DMS79 (cell line): ENCODE results near the gene TOGARAM1.

Experiments
- DNase-seq: peaks from one replicate; lab custom pipeline; 2025; lab: John Stamatoyannopoulos, UW

TOGARAM1 gene

GRCh38 chr14:45094275-45094674 is 132.3 kb downstream of the TOGARAM1 start:
- no peak for DNase-seq

DNA sequence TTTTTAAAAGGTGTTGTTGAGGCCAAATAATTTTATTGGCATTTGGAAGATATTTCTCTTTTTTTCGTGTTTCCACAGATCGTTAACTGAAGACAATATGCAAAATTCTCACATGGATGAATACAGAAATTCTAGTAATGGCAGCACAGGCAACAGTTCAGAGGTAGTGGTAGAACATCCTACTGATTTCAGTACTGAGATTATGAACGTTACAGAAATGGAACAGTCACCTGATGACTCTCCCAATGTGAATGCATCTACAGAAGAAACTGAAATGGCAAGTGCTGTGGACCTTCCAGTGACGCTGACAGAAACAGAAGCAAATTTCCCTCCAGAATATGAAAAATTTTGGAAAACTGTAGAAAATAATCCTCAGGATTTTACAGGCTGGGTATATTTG is 133.2 kb downstream of the TOGARAM1 start:
- DNase-seq: no peak

- no peak for DNase-seq
These were observed 134.2 kb downstream of the TOGARAM1 start for GRCh38 chr14:45096218-45096617.

DNA sequence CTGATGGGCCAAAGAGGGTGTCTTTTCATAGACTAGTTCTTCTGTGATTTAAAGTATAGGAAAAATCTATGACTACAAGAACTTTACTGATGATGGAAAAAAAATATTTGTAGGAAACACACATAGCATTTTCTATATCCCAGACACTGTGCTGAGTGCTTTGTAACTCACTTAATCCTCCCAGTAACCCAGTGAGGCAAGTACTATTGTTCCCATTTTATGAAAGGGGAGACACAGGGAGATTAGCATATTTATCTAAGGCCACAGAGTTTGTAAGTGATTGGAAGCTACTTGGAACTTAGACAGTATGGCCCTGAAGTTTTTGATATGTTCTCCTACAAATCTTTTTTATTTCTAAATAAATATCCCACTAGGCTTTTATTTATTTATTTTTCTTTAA is 141.8 kb downstream of the TOGARAM1 start:
- DNase-seq: no peak

GRCh38 chr14:45104561-45104960 is 142.6 kb downstream of the TOGARAM1 start:
- DNase-seq: no peak

GRCh38 chr14:45112896-45113781 is 151.1 kb downstream of the TOGARAM1 start:
- no peak for DNase-seq

- no peak for DNase-seq
These were observed 152.3 kb downstream of the TOGARAM1 start for GRCh38 chr14:45114327-45114726.

DNA sequence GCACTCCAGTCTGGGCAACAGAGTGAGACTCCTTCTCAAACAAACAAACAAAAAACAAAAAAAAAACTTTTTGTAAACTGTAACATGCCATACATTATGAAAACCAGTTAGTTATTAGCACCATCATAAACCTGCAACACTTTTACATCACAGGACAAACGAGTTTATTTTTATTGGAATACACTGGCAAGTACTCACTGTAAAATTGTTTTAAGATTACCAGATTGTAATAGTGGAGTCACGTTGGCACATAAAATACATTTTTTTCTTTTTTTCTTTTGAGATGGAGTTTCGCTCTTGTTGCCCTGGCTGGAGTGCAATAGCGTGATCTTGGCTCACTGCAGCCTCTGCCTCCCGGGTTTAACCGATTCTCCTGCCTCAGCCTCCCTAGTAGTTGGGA is 156.6 kb downstream of the TOGARAM1 start:
- no peak for DNase-seq

DNA sequence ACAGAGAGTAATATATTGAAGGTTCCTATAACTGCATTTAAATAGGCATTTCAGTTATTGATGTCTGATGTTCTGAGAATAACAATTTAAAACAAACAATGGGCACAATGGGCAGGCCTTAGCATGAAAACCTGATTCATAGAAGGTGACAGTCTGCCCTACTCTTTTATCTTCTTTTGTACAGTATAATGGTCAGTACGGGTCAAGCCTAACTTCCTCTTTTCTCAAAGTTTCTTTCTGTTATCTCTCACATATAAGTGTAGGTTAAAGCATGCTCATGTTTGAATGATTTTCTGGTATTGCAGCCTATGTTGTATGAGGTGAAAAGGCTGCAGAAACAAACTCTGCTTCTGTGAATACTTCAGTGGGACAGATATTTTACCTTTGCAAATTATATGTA is 158.1 kb downstream of the TOGARAM1 start:
- DNase-seq: no peak

DNA sequence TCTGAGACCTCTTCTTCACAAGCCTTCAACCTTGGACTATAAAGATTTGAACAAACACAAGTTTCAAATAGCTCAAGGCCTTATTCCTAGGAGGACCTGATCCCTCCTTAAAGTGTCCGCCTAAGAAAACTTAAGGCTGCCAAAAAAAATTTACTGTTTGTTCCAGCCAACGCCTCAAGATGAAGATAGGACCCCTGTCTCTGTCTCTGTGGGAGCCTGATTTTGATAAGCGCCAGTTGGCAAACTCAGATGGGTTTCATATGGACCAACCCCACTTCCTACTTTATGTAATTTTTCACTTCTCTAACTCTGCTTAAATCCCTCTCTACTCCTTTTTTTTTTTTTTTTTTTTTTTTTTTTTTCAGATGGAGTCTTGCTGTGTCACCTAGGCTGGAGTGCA is 161.3 kb downstream of the TOGARAM1 start:
- DNase-seq: no peak
